Sigmoid colon (tissue), 7 donors: ENCODE results near the gene NXPH2. TPM values are rescaled to one million over a fixed set of nuclear protein-coding genes. Genes with fewer than 3 reads are reported as not detected.

Experiments
- DNase-seq: peaks from one replicate; pipeline ENCODE4 v3.0.0-alpha.2; 2019
- H3K27ac ChIP-seq, 4 donors: fragments of 200-600 bp; sonication (generic); one replicate each; pipeline ENCODE4 v1.5.1; 2016 to 2019; ENCODE audit warnings: mild to moderate bottlenecking in 1 of 4
- H3K27me3 ChIP-seq, 3 donors: fragments of 200-600 bp; sonication (generic); one replicate each; pipeline ENCODE4 v1.5.1; 2019; ENCODE audit warnings: mild to moderate bottlenecking in 1 of 3
- H3K36me3 ChIP-seq, 4 donors: fragments of 200-600 bp; sonication (generic); one replicate each; pipeline ENCODE4 v1.5.1; 2016 to 2019
- H3K4me1 ChIP-seq, 4 donors: fragments of 200-600 bp; sonication (generic); one replicate each; pipeline ENCODE4 v1.5.1; 2017 to 2019
- H3K4me3 ChIP-seq, 4 donors: fragments of 200-600 bp; sonication (generic); one replicate each; pipeline ENCODE4 v1.5.1; 2017 to 2019; ENCODE audit warnings: mild to moderate bottlenecking in 2 of 4, moderate library complexity in 1 of 4
- H3K9me3 ChIP-seq, 4 donors: fragments of 200-600 bp in 3 of 4; sonication (generic) in 3 of 4; one replicate each; pipeline versions ENCODE4 v1.5.1 to v1.6.1; 2013 to 2019
- CTCF ChIP-seq, 4 experiments: fragments of 450-650 bp in 3 of 4; fragments of 200-600 bp in 1 of 4; IDR thresholded peaks; one replicate each; pipeline ENCODE4 v1.5.1; 2016 to 2019; ENCODE audit warnings: antibody characterized with exemption in 4 of 4, mild to moderate bottlenecking in 3 of 4, moderate library complexity in 2 of 4
- EP300 ChIP-seq, 4 donors: sonication (generic); formaldehyde crosslinking; IDR thresholded peaks; one replicate each; pipeline ENCODE4 v1.6.1; 2017; ENCODE audit warnings: antibody characterized with exemption in 4 of 4
- POLR2A ChIP-seq, 2 donors: fragments of 450-650 bp; IDR thresholded peaks; one replicate each; pipeline ENCODE4 v1.6.1; 2016; ENCODE audit warnings: antibody characterized with exemption in 2 of 2, mild to moderate bottlenecking in 2 of 2, moderate library complexity in 2 of 2
- POLR2AphosphoS5 ChIP-seq, 4 donors: sonication (generic); formaldehyde crosslinking; IDR thresholded peaks; one replicate each; pipeline ENCODE4 v1.6.1; 2017; ENCODE audit warnings: antibody characterized with exemption in 4 of 4
- WGBS, 2 donors: extraction: QIAGEN DNeasy Blood & Tissue Kit; methylation state at CpG; one replicate each; pipeline ENCODE4 v1.1.7; 2013; 5-methylcytosine and 5-hydroxymethylcytosine counted together
- intact Hi-C: fragments of 100-400 bp; cut with DNase I; formaldehyde crosslinking; loops from one replicate; pipeline ENCODE4 v1.15.1; 2023
- polyA plus RNA-seq, 3 donors: library from polyadenylated mRNA; stranded (reverse); fragments of 200-250 nt; gene quantifications; one replicate each; pipeline ENCODE4 v1.2.3, GENCODE V29; 2013
- total RNA-seq, 4 donors: library from RNA; depleted of rRNA; stranded (reverse); fragments of >200 nt; gene quantifications; one replicate each; pipeline ENCODE4 v1.1.0, GENCODE V29; 2016
- donor health status: healthy with polysubstance abuse.
- donor health status: Bipolar disorder and iron deficiency.
- donor health status: healthy.

The NXPH2 gene
- total and polyA plus RNA-seq, 7 donors: 0.38 to 1.7 (median 1.1) TPM; not detected in 4

GRCh38 chr2:138711812-138712211 lies 68.4 kb downstream of the NXPH2 start:
- intact Hi-C loops: no loop called here
- TF ChIP-seq POLR2A (IDR thresholded peaks at IDR 0.05) (no peak), EP300 (IDR thresholded peaks at IDR 0.05) (no peak), POLR2AphosphoS5 (IDR thresholded peaks at IDR 0.05) (no peak), CTCF (IDR thresholded peaks at IDR 0.05) (no peak)
- Histone ChIP-seq H3K9me3 (no peaks in the 10 kb centered on the region), H3K4me1 (peaks cover 0 to 22% (median 20%) of the 10 kb centered on the region in 4 donors), H3K4me3 (no peak overlapping the region), H3K36me3 (no peaks in the 10 kb centered on the region), H3K27me3 (no peaks in the 10 kb centered on the region), H3K27ac (no peak overlapping the region)
- 96 to 98% methylated on average over 3 of the region's 3 CpGs for WGBS, 2 donors
- no peak for DNase-seq

DNA sequence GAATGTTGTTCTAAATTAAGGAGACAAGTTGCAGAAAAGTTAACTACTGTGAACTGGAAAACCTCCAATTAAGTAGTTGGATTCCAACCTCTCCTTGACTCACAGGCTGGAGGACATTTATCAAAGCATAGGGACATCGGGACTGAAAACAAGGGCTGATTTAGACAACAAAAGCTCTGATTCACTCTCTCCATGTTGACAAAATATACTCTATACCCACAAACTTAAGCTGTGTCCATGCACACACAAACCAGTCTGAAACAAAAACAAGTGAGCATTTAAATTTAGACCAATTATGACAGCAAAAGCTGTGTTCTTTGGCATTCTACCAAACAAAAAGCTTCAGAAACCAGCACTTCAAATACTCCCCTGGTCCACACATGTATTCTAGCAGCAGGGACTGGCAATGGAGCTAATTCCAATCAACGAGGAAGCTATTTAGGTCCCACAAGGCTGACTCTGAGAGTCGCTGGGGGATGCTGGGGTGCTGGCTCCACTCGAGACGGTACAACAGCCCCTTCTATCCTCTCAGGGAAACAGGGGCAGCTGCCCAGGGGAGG lies 71.4 kb downstream of the NXPH2 start:
- no peak for DNase-seq
- no peaks in the 10 kb centered on the region for H3K36me3 ChIP-seq
- H3K4me1 ChIP-seq: peaks cover 0 to 22% (median 20%) of the 10 kb centered on the region in 4 donors
- whole genome bisulfite sequencing, 2 donors: 67 to 68% methylated on average over 5 of the region's 5 CpGs
- TF ChIP-seq POLR2A (IDR thresholded peaks at IDR 0.05): no peak
- TF ChIP-seq POLR2AphosphoS5 (IDR thresholded peaks at IDR 0.05): no peak
- TF ChIP-seq CTCF (IDR thresholded peaks at IDR 0.05): no peak
- no peak for TF ChIP-seq EP300 (IDR thresholded peaks at IDR 0.05)
- no peaks in the 10 kb centered on the region for H3K27me3 ChIP-seq
- H3K9me3 ChIP-seq: no peaks in the 10 kb centered on the region
- no peak overlapping the region for H3K4me3 ChIP-seq
- H3K27ac ChIP-seq: peak overlapping the region in 2 of 4 donors; percentile 8 to 33
- intact Hi-C loops: no loop called here

DNA sequence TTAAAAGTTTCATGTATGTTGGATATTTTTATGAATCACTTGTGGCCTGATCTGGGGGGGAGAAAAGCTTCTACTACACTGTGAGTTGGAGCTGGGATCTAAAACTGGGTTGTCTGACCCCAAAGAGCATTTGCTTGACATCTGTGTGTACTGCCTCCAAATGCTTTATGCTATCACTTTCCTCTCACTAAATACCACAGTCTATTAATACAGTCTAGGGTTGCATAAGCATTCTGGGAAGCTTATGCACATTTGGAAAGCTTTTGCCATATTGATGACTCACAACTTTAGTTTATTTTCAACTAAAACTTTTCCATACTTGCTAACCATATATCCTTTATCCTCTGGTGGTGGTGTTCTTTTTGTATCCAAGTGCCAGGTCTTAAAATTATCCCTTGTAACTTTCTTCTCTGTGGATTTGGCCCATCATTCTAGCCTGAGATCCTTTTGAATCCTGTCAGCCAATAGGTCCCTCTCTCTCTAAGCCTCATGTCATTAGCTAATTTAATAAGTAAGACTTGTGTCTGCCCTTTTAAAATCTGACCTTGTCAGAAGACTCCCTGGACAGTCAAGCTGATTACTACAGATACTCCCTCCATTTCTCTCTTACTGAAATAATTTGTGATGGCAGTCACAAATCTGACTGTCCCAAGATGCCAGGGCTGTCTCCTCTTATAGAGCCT lies 72.7 kb downstream of the NXPH2 start:
- intact Hi-C loops: no loop called here
- no peaks in the 10 kb centered on the region for H3K9me3 ChIP-seq
- TF ChIP-seq EP300 (IDR thresholded peaks at IDR 0.05) (no peak), POLR2AphosphoS5 (IDR thresholded peaks at IDR 0.05) (no peak), POLR2A (IDR thresholded peaks at IDR 0.05) (no peak), CTCF (IDR thresholded peaks at IDR 0.05) (no peak)
- DNase-seq: no peak
- no peaks in the 10 kb centered on the region for H3K36me3 ChIP-seq
- H3K4me3 ChIP-seq: no peak overlapping the region
- peaks cover 0 to 22% (median 20%) of the 10 kb centered on the region in 4 donors for H3K4me1 ChIP-seq
- no peak overlapping the region for H3K27ac ChIP-seq
- no peaks in the 10 kb centered on the region for H3K27me3 ChIP-seq

- no peak overlapping the region for H3K27ac ChIP-seq
- intact Hi-C loops: no loop called here
- DNase-seq: no peak
- no peak for TF ChIP-seq POLR2A (IDR thresholded peaks at IDR 0.05)
- TF ChIP-seq POLR2AphosphoS5 (IDR thresholded peaks at IDR 0.05): no peak
- no peak for TF ChIP-seq EP300 (IDR thresholded peaks at IDR 0.05)
- no peak for TF ChIP-seq CTCF (IDR thresholded peaks at IDR 0.05)
- peaks cover 0 to 12% (median 9%) of the 10 kb centered on the region in 4 donors for H3K4me1 ChIP-seq
- no peaks in the 10 kb centered on the region for H3K27me3 ChIP-seq
- WGBS, 2 donors: 87 to 91% methylated on average over 2 of the region's 2 CpGs
- no peaks in the 10 kb centered on the region for H3K36me3 ChIP-seq
- H3K4me3 ChIP-seq: no peak overlapping the region
- no peaks in the 10 kb centered on the region for H3K9me3 ChIP-seq
Measured at GRCh38 chr2:138703242-138703641, 76.9 kb downstream of the NXPH2 start.
